Kidney capillary endothelial cell (primary cell): ENCODE data around the gene IFNAR2.
"Not testable (repeated sequence)": the region's sequence is repeated elsewhere in the genome, so short reads cannot be mapped to it uniquely, and the experiment has no call there.

Experiments
- DNase-seq: peaks from one replicate; pipeline ENCODE4 v3.0.0-alpha.2; 2018; ENCODE audit warnings: low spot score

IFNAR2 gene

DNA sequence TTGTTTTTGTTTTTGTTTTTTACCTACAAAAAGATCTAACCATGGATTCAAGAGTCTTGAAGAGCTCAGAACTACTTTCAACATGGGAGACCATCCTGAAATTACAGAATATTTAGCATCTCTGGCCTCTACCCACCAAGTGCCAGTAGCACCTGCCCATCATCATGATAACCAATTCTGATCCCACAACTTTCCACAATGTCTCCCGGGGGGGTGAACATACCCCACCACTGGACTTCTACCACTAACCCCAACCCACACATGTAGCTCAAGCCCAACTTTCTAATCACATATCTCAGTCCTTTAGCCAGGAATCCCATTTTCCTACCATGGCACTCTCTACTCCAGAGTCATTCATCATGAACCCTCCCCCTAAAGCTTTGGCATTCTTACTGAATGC lies 15.7 kb upstream of the IFNAR2 start:
- no peak for DNase-seq

DNA sequence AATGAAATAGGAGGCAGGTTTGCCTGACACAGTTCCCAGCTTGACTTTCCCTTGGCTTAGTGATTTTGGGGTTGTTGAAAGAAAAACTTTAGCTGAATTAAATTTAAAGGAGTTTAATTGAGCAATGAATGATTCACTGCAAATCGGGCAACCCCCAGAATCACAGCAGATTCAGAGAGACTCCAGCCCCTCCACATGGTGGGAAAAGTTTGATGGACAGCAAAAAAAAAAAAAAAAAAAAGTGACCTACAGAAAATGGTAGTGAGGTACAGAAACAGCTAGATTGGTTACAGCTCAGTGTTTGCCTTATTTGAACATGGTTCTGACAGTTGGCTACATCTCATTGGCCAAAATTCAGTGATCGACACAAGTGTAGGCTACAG lies 12.6 kb upstream of the IFNAR2 start:
- DNase-seq = no peak

DNA sequence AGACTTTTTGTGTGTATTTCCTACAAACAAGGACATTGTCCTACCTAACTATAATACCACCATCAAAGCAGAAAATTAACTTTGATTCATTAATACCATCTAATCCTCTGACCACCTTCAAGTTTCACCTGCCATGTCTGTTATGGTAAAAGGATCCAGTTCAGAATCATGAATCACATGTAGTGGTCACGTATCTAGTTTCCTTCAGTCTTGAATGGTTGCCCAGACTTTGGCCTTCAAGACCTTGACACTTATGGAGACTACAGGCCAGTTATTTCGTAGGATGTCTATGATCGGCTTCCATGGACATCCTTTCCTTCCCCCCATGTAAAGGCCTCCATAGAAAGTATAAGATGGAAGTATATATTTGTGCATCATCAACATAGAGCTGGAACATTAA lies 10.4 kb upstream of the IFNAR2 start:
- no peak for DNase-seq

DNA sequence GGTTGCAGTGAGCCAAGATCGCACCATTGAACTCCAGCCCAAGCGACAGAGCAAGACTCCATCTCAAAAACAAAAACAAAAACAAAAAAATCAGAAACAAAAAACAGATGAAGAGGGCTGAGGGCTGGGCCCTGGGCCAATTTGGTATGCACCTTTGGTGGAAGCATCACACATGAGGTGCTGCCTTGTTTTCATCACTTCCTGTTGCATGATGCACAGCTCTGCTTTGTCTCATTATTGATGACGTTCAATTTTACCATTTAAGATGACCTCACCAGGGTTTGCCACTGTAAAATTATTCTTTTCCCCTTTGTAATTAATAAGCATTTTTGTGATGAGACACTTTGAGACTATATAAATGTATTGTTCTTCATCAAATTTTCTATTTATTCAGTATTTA lies 9.8 kb upstream of the IFNAR2 start:
- DNase-seq = no peak

DNA sequence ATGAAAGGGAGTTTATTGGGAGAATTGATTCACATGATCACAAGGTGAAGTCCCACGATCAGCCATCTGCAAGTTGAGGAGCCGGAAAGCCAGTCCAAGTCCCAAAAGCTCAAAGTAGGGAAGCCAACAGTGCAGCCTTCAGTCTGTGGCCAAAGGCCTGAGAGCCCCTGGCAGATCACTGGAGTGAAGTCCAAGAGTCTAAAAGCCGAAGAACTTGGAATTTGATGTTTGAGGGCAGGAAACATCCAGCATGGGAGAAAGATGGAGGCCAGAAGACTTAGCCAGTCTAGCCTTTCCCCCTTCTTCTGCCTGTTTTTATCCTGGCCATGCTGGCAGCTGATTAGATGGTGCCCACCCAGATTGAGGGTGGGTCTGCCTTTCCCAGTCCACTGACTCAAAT lies 4.4 kb upstream of the IFNAR2 start:
- not testable (repeated sequence) for DNase-seq

DNA sequence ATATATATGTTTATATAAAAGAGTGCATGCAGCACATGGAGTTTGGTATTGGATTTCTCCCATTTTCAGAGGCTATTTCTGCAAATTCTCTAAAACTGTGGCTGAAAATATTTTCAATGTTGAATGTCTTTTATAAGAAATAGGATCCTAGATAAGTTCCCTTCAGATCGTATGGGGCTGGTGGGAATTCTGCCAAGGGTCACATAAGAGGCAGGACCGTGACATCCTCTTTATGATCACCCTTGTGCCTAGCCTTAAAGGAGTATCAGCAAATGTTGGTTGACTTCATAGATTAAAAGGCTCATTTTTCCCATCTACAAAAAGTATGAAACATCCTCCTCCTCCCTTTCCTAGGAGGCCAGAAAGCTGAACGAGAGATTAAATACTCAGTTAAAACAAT lies 1.3 kb upstream of the IFNAR2 start:
- no peak for DNase-seq

DNA sequence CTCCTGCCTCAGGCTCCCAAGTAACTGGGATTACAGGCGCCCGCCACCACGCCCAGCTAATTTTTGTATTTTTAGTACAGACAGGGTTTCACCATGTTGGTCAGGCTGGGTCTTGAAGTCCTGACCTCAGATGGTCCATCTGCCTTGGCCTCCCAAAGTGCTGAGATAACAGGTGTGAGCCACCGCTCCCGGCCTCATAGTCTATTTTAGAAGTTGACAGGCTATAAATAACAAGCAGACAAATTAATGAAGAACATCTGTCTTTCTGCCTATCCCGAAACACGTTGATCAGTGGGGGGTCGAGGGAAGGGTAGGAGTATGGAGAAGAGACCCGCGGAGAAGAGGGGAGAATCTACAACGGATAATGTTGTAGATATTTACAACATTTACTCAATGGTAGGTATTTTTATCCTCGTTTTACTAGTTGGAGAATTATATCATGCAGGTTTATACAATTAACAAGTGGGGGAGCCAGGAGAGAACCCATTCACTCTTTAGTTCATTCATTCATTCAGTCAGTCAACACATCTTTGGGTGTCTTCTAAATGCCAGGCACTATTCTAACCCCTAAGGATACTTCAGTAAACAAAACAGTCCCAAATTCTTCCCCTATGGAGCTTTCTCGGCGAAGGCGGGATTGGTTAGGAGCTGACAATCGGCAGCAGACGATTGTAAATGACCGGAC lies 497 bp upstream of the IFNAR2 start:
- DNase-seq = no peak

DNA sequence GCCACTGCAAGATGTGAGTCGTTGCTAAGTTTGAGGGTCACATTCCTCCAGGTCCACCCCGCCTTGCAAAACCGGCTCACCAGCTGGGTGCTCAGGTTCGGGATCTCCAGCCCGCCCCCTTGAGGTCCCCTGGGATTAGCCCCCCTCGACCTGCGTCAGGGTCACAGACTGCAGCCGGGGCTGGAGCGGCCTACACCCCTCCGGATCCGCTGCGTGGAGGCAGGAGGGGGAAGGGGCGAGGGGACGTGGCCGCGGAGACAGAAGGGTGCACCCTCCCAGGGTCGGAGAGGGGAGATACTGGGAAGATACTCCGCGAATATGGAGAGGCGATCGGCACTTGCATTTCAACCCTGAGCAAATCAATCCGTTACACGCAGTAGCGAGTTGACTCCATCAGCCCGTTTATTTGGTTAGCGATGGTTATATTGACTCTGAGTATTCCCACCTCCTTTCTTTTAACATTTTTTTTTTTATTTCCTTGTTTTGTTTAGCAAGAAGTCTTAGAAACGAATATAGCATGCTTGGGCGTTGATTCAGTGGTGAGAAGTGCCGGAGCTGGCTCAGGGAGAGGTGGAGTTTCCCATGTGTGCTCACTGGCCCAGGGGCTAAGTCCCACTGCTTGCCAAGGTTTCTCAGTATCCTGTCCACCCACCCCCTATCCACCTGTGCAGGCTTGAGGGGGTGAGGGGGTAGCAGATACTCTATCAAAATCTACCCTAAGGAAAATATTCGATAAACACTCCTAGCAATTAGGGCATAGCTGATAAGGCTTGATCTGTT lies 997 bp downstream of the IFNAR2 start:
- DNase-seq = peak; percentile 37

DNA sequence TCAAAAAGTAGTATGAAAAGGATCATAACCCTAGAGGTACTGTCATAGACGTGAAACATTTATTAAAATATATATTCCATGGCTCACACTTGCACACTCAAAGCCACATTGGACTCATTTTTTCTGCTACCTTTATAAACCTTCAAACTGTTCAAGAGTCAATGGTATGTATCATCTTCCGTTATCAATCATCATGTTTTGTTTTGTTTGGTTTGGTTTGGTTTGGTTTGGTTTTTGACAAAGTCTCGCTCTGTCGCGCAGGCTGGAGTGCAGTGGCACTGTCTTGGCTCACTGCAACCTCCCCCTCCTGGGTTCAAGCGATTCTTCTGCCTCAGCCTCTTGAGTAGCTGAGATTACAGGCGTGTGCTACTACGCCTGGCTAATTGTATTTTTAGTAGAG lies 1.8 kb downstream of the IFNAR2 start:
- DNase-seq = no peak

DNA sequence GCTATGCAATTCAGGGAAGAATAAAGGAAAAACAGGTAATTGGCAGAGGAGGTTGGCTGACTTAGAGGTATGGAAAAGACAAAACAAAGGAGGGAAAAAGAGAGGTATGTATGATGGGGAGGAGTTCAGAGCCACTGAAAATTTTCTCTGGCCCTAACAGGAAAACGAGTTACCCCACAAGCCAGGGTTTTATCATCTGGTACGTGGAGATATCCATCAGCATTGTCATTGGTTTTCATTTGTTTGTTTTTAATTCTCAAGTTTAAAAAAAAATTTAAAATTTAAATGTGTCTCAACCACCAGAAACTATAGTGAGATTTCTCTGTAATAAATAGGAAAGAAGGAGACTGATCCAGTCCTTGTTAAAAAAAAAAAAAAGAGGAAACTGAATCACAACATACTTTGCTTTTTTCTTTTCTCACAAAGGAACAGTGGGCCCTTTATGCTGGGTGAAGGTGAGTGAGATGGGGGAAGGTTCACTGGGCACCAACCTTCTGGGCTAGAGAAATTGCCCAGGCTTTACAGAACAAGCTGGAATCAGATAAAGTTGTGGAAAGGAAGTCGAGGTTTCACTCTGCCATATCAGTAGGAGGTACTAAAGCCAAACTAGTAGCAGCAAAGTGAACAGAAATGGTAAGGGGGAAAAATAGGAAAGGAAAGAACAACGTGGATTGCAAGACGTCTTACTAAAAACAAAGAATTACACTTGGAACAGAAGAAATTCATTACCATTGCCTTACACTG lies 2.7 kb downstream of the IFNAR2 start:
- no peak for DNase-seq

DNA sequence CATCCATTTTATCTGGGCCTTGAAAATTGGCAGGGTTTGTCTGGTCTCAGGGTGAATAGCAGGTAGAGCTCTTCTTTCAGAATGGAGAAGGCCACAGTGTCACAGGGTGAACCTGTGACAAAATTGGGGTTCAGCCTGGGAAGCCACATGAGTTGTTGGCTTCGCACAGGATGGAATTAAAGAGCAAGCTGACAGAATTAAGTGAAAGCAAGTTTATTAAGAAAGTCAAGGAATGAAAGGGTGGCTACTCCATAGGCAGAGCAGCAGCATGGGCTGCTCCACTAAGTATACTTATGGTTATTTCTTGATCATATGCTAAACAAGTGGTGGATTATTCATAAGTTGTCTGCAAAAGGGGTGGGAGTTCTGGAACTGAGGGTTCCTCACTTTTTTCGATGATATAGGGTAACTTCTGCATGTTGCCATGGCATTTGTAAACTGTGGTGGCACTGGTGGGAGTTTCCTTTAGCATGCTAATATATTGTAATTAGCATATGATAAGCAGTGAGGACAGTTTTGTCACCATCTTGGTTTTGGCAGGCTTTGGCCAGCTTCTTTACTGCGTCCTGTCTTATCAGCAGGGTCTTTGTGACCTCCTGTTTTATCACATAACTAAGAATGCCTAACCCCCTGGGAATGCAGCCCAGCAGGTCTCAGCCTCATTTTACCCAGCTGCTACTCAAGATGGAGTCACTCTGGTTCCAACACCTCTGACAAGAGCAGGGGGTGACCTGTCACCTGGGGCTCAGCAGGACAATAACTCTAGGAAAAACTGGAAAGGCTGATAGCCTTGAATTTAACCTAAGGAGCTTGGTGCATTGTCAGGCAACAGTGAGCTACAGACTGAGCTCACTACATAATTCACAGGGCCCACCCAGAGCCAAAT lies 5.1 kb downstream of the IFNAR2 start:
- no peak for DNase-seq

DNA sequence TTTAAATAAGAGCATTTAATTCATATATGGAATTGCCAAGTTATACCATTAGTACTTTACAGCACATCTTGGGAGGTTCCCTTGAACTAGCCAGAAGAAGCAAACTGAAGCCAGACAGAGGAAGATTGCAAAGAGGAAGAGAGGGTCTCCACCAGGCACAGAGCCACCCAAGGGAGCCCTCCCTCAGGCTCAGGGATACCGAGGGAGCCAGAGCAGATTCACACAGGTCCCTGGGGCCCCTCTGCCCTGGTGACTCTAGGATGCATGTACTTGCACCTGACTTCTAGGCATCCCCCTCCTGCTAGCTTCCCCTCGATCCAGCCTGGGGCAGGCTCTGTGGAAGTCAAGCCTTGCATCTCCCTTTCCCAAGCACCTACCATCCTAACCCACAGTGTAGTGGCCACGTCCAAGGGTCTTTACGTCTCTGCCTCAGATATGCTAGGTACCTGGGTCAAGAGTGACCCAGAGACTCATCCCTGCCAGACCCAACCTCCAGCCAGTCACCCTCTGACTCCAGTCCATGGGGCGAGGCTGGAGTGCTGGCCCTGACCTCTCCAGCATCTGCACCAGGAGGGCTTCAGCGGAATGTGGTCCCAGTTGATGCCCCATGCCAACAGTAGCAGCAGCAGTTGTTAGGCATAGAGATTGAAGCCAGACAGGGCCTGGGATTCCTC lies 6.4 kb downstream of the IFNAR2 start:
- DNase-seq = no peak

DNA sequence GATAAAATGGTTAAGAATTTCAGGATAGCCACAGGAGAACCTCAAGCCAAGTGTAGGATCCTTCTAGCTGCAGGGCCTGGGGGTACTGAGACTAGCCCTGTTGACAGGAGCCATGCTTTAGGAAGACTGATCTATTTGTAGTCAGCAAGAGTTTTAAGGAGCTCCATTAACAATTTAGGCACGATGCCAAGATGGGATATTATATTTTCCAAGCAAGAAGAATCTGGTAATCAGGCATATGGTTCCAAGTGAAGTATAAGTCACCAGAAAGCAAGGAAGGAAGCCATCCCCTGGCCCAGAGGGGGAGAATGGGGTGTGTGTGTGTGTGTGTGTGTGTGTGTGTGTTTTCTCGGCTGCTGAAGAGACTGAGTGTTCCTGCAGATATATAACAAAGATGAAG lies 7.0 kb downstream of the IFNAR2 start:
- DNase-seq = no peak

DNA sequence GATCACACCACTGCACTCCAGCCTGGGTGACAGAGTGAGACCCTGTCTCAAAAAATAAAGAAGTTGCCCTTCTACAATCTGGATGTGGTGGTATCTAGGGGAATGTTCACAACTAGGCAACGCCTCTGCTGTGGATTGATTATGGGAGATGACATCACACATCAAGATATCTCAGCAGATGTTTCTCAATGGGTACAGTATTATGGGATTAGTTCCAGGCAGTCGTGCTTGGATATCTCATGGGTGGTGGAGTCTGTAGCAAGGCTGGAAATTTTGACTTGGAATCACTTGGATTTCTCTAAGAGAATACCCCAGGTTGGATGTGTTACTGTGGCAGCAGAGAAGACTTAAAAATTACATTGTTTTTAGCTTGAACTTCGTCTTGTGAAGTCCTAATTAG lies 7.7 kb downstream of the IFNAR2 start:
- DNase-seq = no peak

DNA sequence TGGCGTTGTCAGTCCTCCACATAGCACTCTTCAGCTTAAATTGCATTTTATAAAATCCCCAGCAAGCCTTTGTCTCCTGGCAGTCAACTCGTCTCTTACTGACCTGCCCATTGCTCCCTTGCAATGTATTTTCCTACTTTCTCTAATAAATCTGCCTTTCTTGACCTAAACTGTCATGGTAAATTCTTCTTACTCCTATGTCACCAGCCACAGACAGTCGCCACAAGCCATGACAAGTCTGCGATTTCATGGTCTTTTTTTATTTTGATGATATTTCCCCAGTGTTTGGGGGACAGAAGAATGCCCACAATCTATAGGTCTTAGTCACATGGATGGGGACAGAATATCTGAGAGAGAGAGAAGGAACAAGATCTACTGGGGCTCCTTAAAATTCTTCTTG lies 8.4 kb downstream of the IFNAR2 start:
- no peak for DNase-seq

DNA sequence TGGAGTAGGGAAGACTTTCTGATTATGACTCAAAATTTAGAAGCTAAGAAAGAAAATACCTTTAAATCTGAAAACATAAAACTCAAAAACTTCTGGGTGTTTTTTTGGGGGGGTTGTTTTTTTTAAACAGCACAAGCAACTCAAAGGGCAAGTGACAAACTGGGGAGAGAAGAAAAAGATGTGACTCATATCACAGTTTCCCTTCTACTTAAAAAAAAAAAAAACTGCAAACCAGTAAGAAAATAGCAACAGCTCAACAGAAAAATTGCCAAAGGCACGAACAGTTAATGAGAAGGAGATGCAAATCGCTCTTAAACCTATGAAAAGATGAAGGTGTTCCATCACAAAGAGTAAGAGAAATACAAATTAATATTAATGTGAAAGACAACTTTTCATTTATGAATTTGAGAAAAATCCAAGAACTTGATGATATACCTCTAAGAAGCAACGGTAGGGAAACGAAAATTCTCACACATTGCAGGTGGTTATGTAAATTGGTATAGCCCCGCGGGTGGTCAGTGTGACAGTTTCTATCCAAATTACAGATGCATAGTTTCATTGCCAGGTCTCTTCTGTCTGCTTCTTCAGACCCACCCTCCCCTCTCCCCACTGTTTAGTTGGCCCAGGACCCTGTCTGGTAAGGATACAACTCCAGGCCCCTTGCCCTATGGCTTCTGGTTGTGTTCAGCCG lies 9.0 kb downstream of the IFNAR2 start:
- no peak for DNase-seq

DNA sequence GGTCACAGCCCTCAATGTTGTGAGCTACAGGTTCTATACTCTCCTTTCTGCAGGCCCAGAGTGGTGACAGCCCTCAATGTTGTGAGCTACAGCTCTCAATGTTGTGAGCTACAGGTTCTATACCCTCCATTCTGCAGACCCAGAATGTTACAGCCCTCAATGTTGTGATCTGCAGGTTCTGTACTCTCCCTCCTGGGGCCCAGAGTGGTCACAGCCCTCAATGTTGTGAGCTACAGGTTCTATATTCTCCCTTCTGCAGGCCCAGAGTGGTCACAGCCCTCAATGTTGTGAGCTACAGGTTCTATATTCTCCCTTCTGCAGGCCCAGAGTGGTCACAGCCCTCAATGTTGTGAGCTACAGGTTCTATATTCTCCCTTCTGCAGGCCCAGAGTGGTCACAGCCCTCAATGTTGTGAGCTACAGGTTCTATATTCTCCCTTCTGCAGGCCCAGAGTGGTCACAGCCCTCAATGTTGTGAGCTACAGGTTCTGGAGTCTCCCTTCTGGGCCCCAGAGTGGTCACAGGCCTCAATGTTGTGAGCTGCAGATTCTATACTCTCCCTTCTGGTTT lies 9.9 kb downstream of the IFNAR2 start:
- DNase-seq = not testable (repeated sequence)

DNA sequence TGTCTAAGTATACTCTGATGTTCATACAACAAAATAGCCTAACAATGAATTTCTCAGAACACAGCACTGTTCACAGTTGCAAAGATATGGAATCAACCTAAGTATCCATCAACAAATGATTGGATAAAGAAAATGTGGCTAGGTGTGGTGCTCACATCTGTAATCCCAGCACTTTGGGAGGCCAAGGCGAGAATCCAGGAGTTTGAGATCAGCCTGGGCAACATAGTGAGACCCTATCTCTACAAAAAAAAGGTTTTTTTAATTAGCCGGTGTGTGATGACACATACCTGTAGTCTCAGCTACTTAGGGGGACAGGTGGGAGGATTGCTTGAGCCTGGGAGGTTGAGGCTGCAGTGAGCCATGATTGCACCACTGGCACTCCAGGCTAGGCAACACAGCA lies 10.7 kb downstream of the IFNAR2 start:
- no peak for DNase-seq

DNA sequence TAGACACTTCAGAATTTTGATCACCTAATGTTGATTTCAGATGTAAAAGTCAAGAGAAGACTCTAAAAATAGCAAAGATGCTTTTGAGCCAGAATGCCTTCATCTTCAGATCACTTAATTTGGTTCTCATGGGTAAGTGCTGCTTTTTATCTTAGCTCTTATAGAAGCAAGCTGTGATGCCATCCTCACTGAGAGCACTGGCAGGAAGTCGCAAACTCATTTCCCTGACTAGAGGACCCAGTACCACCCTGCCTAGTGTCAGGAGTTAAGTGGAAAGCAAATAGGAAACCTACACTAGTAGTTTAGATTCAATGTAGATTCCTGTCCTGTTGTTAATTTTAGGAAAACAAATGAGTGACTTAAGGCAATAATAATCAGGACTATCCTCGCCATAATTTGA lies 12.1 kb downstream of the IFNAR2 start:
- no peak for DNase-seq

DNA sequence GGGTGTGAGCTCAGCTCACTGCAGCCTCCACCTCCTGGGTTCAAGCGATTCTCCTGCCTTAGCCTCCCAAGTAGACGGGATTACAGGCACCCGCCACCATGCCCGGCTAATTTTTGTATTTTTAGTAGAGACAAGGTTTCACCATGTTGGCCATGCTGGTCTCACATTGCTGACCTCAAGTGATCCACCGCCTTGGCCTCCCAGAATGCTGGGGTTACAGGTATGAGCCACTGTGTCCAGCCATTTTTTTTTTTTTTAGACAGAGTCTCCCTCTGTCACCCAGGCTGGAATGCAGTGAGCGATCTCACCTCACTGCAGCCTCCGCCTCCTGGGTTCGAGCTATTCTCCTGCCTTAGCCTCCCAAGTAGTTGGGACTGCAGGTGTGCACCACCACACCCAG lies 13.1 kb downstream of the IFNAR2 start:
- DNase-seq = not testable (repeated sequence)
